ENCODE data around the gene ING4.

DNA sequence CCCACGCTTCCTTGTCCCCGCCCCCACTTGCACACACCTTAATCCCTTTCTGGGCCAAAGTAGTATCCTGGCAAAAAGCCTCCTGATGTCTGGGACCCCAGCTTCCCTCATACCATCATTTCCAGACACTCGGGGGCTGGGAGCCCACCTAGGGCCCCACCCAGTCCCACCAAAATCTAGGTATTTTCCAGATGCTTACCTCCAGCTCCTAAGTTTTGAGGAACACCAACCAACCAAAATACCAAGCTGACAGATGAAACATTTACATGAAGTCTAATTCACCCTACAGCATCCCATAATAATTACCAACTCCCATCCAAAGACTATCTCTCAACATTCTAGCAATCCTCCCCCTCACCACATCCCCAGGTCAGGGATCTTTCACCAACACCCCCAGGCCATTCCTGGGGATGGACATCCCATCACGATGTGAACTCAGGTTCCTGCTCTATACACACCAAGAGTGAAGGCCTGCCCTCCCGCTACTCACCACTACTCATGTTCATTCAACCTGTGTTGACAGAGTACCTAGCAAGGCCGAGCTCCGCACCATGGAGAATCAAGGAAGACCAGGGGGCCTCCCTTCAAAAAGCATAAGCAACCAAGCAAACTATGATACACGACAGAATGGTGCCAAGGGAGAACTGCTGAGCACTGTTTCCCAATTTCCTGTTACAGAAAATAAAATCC is 54.2 kb downstream of the ING4 start:
- TF ChIP-seq SPI1 (IDR thresholded peaks at IDR 0.05; ENCODE audit: low read depth, low read length) (no peak), POLR2A (IDR thresholded peaks at IDR 0.05; ENCODE audit: low read depth, low read length) (no peak), PAX5 (IDR thresholded peaks at IDR 0.05; ENCODE audit: insufficient read depth, low read length, severe bottlenecking) (no peak), TAF1 (IDR thresholded peaks at IDR 0.05; ENCODE audit: low read depth, low read length) (no peak), POLR2AphosphoS5 (IDR thresholded peaks at IDR 0.05; ENCODE audit: low read depth, low read length) (no peak), POU2F2 (IDR thresholded peaks at IDR 0.05; ENCODE audit: low read depth, low read length) (no peak)

All from GM12891 (cell line).